Fibroblast of lung (primary cell): ENCODE data around the gene PCAT7. TPM values are rescaled to one million over a fixed set of nuclear protein-coding genes. Genes with fewer than 3 reads are reported as not detected.
"Not testable (repeated sequence)": the region's sequence is repeated elsewhere in the genome, so short reads cannot be mapped to it uniquely, and the experiment has no call there.

Source experiments
- DNase-seq, 2 donors: peaks; one replicate each; pipeline versions ENCODE4 v3.0.0 to v3.0.0-alpha.2; 2010; ENCODE audit warnings: low read depth in 2 of 2
- H2AFZ ChIP-seq: 2 replicates; pipeline ENCODE4 v1.5.1; 2012; ENCODE audit warnings: low read length, control low read depth, inconsistent platforms
- H3K27ac ChIP-seq: 2 replicates; pipeline ENCODE4 v1.5.1; 2011; ENCODE audit warnings: low read length, control low read depth; ENCODE audit not compliant: insufficient read depth
- H3K27me3 ChIP-seq: 2 replicates; pipeline ENCODE4 v1.5.1; 2011; ENCODE audit warnings: mild to moderate bottlenecking, low read length; ENCODE audit not compliant: control insufficient read depth, insufficient read depth
- H3K36me3 ChIP-seq: 2 replicates; pipeline ENCODE4 v1.5.1; 2011; ENCODE audit warnings: low read length; ENCODE audit not compliant: control insufficient read depth, insufficient read depth
- H3K4me1 ChIP-seq: 2 replicates; pipeline ENCODE4 v1.5.1; 2011; ENCODE audit warnings: low read length; ENCODE audit not compliant: control insufficient read depth, insufficient read depth; ENCODE audit errors: extremely low read depth
- H3K4me2 ChIP-seq: 2 replicates; pipeline ENCODE4 v1.5.1; 2011; ENCODE audit warnings: low read length, control low read depth; ENCODE audit not compliant: insufficient read depth; ENCODE audit errors: extremely low read depth
- H3K4me3 ChIP-seq, 4 experiments: fragments of 200-600 bp in 1 of 4; sonication (generic) in 1 of 4; replicated peaks in 1 of 4; 2 replicates each; pipeline ENCODE4 v1.5.1; 2011 to 2016; ENCODE audit warnings: low read length in 4 of 4, low read depth in 3 of 4, mild to moderate bottlenecking in 3 of 4, control low read depth in 2 of 4, inconsistent platforms in 1 of 4, mixed read lengths in 1 of 4; ENCODE audit not compliant: insufficient read depth in 1 of 4; ENCODE audit errors: control extremely low read depth in 1 of 4
- H3K79me2 ChIP-seq: 2 replicates; pipeline ENCODE4 v1.5.1; 2012; ENCODE audit warnings: mild to moderate bottlenecking, low read length, inconsistent platforms; ENCODE audit not compliant: control insufficient read depth, insufficient read depth
- H3K9ac ChIP-seq: 2 replicates; pipeline ENCODE4 v1.5.1; 2011; ENCODE audit warnings: mild to moderate bottlenecking, low read length, control low read depth; ENCODE audit not compliant: insufficient read depth
- H3K9me3 ChIP-seq: 2 replicates; pipeline ENCODE4 v1.5.1; 2012; ENCODE audit warnings: low read depth, low read length; ENCODE audit not compliant: control insufficient read depth, insufficient read depth
- H4K20me1 ChIP-seq: 2 replicates; pipeline ENCODE4 v1.5.1; 2011; ENCODE audit warnings: low read length; ENCODE audit not compliant: control insufficient read depth, insufficient read depth; ENCODE audit errors: extremely low read depth
- CTCF ChIP-seq, 2 donors: IDR thresholded peaks in 1 of 2; conservative IDR thresholded peaks in 1 of 2; 1 replicate in 1 of 2; 2 replicates in 1 of 2; pipeline ENCODE4 v1.5.1; 2011 to 2012; ENCODE audit warnings: low read length in 2 of 2, control low read depth in 1 of 2, inconsistent platforms in 1 of 2, low read depth in 1 of 2, mild to moderate bottlenecking in 1 of 2
- EZH2 ChIP-seq: IDR thresholded peaks from 2 replicates; pipeline ENCODE4 v1.5.1; 2012; ENCODE audit warnings: low read length, control low read depth, mild to moderate bottlenecking; ENCODE audit errors: missing control alignments
- polyA plus RNA-seq, 2 donors: library from polyadenylated mRNA; depleted of rRNA in 1 of 2; stranded (reverse) in 1 of 2; unstranded in 1 of 2; fragments of >200 nt; gene quantifications; 2 replicates each; pipeline ENCODE4 v1.2.1, GENCODE V29; 2011 to 2012; ENCODE audit warnings: missing spikeins in 1 of 2
- total RNA-seq: library from RNA; depleted of rRNA; stranded (reverse); fragments of >200 nt; gene quantifications from 2 replicates; pipeline ENCODE4 v1.2.1, GENCODE V29; 2014

Gene PCAT7
- total and polyA plus RNA-seq, 2 donors (not counting 1 experiment from before 2014, with no cell fraction given), result under 0.01 to 0.01 TPM

GRCh38 chr9:94591876-94592275, 37.0 kb downstream of the PCAT7 start:
- no peaks in the 10 kb centered on the region for H3K36me3 ChIP-seq
- no peaks in the 10 kb centered on the region for H3K79me2 ChIP-seq
- H4K20me1 ChIP-seq, result no peaks in the 10 kb centered on the region
- peaks cover 2% of the 10 kb centered on the region for H3K27me3 ChIP-seq
- no peak overlapping the region for H3K4me2 ChIP-seq
- H3K27ac ChIP-seq, result no peak overlapping the region
- no peaks in the 10 kb centered on the region for H3K4me1 ChIP-seq
- H3K9me3 ChIP-seq, result no peaks in the 10 kb centered on the region
- H2AFZ ChIP-seq, result no peak overlapping the region
- no peak for TF ChIP-seq EZH2
- no peak for TF ChIP-seq CTCF (conservative IDR thresholded peaks at IDR 0.05 in 1 of 2, IDR thresholded peaks at IDR 0.05 in 1 of 2; ENCODE audit: low read depth in 1 of 2, low read length in 2 of 2)
- no peak for DNase-seq
- H3K9ac ChIP-seq, result no peak overlapping the region
- H3K4me3 ChIP-seq, result no peak overlapping the region

- H4K20me1 ChIP-seq, H3K36me3 ChIP-seq, H3K79me2 ChIP-seq, H3K27ac ChIP-seq, H3K4me3 ChIP-seq, H3K4me1 ChIP-seq, H2AFZ ChIP-seq, H3K9me3 ChIP-seq, DNase-seq, H3K9ac ChIP-seq, H3K4me2 ChIP-seq, H3K27me3 ChIP-seq: not testable (repeated sequence)
Measured at GRCh38 chr9:94592683-94593082, 37.8 kb downstream of the PCAT7 start.

- H3K4me1 ChIP-seq, result no peaks in the 10 kb centered on the region
- H3K79me2 ChIP-seq, result no peaks in the 10 kb centered on the region
- no peak within 1 kb of the TSS for H3K9ac ChIP-seq
- H3K27ac ChIP-seq, result no peak within 1 kb of the TSS
- H2AFZ ChIP-seq, result no peak within 1 kb of the TSS
- H3K27me3 ChIP-seq, result peaks cover 2% of the 10 kb centered on the region
- H3K9me3 ChIP-seq, result no peaks in the 10 kb centered on the region
- DNase-seq, result no peak
- TF ChIP-seq EZH2 (no peak), CTCF (conservative IDR thresholded peaks at IDR 0.05 in 1 of 2, IDR thresholded peaks at IDR 0.05 in 1 of 2; ENCODE audit: low read depth in 1 of 2, low read length in 2 of 2) (no peak)
- H3K4me2 ChIP-seq, result no peak within 1 kb of the TSS
- no peaks in the 10 kb centered on the region for H4K20me1 ChIP-seq
- no peak within 1 kb of the TSS for H3K4me3 ChIP-seq
- H3K36me3 ChIP-seq, result no peaks in the 10 kb centered on the region
Measured at GRCh38 chr9:94593459-94594345, 38.8 kb downstream of the PCAT7 start, which contains the start of gene FBP2. FBP2 (minus strand) TSS chr9:94593824; CDS start chr9:94593726, 98 bp downstream.
